SK-N-MC (cell line): ENCODE results near the gene INPP5D.

Experiments used
- EZH2 ChIP-seq: fragments of 200-600 bp; sonication (generic); IDR thresholded peaks from one replicate; pipeline ENCODE4 v1.6.1; 2017; ENCODE audit warnings: antibody characterized with exemption
- POLR2AphosphoS5 ChIP-seq: IDR thresholded peaks from 2 replicates; pipeline ENCODE4 v1.6.1; 2012; ENCODE audit warnings: mild to moderate bottlenecking, low read depth, low read length, borderline replicate concordance

- TF ChIP-seq POLR2AphosphoS5: no peak
- no peak for TF ChIP-seq EZH2
These were observed 159.7 kb downstream of the INPP5D start for GRCh38 chr2:233219848-233220247.
